Stimulated activated CD4-positive, alpha-beta T cell treated with anti-CD3 and anti-CD28 coated beads, Interleukin-1b, Interleukin-23, amount 100 ng/mL, for 4 hours (primary cell): ENCODE measurements around the gene TRIM32.

ENCODE experiments used
- DNase-seq, 2 donors: peaks; one replicate each; pipeline ENCODE4 v3.0.0-alpha.2; 2020; ENCODE audit warnings: low read depth in 2 of 2

Gene TRIM32

GRCh38 chr9:116687074-116687753 is at the start of gene TRIM32:
TSS of gene TRIM32 (plus strand) at chr9:116687305. CDS start at chr9:116697743, 10,438 bp downstream.
- DNase-seq: peak; percentile 95 to 97

- DNase-seq: no peak
Observed at GRCh38 chr9:116639251-116639741, 47.8 kb upstream of the TRIM32 start.

- no peak for DNase-seq
Observed at GRCh38 chr9:116641292-116642059, 45.6 kb upstream of the TRIM32 start.

- DNase-seq: no peak
Observed at GRCh38 chr9:116643691-116644090, 43.4 kb upstream of the TRIM32 start.

- DNase-seq: no peak
Observed at GRCh38 chr9:116644091-116644688, 42.9 kb upstream of the TRIM32 start.

GRCh38 chr9:116646661-116647514 is 40.2 kb upstream of the TRIM32 start:
- DNase-seq: no peak

- no peak for DNase-seq
Observed at GRCh38 chr9:116647515-116647809, 39.6 kb upstream of the TRIM32 start.

GRCh38 chr9:116653348-116654058 is 33.6 kb upstream of the TRIM32 start:
- DNase-seq: no peak

- no peak for DNase-seq
Observed at GRCh38 chr9:116654059-116654355, 33.1 kb upstream of the TRIM32 start.

- no peak for DNase-seq
Observed at GRCh38 chr9:116656501-116656971, 30.6 kb upstream of the TRIM32 start.

- DNase-seq: no peak
Observed at GRCh38 chr9:116656977-116657376, 30.1 kb upstream of the TRIM32 start.

- DNase-seq: no peak
Observed at GRCh38 chr9:116658265-116658664, 28.8 kb upstream of the TRIM32 start.

GRCh38 chr9:116661037-116661954 is 25.8 kb upstream of the TRIM32 start:
- no peak for DNase-seq

GRCh38 chr9:116662646-116663310 is 24.3 kb upstream of the TRIM32 start:
- DNase-seq: no peak

- DNase-seq: no peak
Observed at GRCh38 chr9:116663581-116663980, 23.5 kb upstream of the TRIM32 start.

- DNase-seq: no peak
Observed at GRCh38 chr9:116668970-116669695, 18.0 kb upstream of the TRIM32 start.

GRCh38 chr9:116671605-116672004 is 15.5 kb upstream of the TRIM32 start:
- no peak for DNase-seq

- no peak for DNase-seq
Observed at GRCh38 chr9:116673375-116673774, 13.7 kb upstream of the TRIM32 start.
